IMR-90 (cell line): Measurements from ENCODE around the gene PABPN1. TPM values are rescaled to one million over a fixed set of nuclear protein-coding genes. Genes with fewer than 3 reads are reported as not detected.
A peak's percentile ranks its signal among the peaks of the same experiment; 100 is the strongest.

Source experiments
- ATAC-seq: fragments of 200-7000 bp; cut with Tn5 transposase; 2 replicates; pipeline ENCODE4 v1.9.1; 2020; ENCODE audit warnings: low read depth, mild to moderate bottlenecking, moderate library complexity
- BruUV-seq: library from RNA; stranded (reverse); fragments of 400-500 nt; replicated peaks from 2 replicates; lab custom pipeline; 2021; lab: Mats Ljungman, UMichigan
- CTCF ChIA-PET: fragments of 300-600 bp; formaldehyde crosslinking; extraction: SDS; loops from one replicate; lab custom pipeline; 2021; ENCODE audit warnings: antibody characterized with exemption; lab: Yijun Ruan, JAX
- POLR2A ChIA-PET: fragments of 300-600 bp; sonication (Branson Sonifier 250); formaldehyde crosslinking; loops from one replicate; lab custom pipeline; 2022; ENCODE audit warnings: antibody characterized with exemption; ENCODE audit not compliant: unreplicated experiment; lab: Charles Lee
- DNase-seq: peaks from one replicate; pipeline ENCODE4 v3.0.0; 2013
- H2AFZ ChIP-seq: replicated peaks from 2 replicates; pipeline ENCODE3; 2013; ENCODE audit warnings: low read length, mild to moderate bottlenecking; ENCODE audit not compliant: poor library complexity
- H2AK5ac ChIP-seq: 2 replicates; pipeline ENCODE4 v1.6.1; 2013; ENCODE audit warnings: low read depth, low read length, inconsistent platforms
- H2AK9ac ChIP-seq: replicated peaks from 2 replicates; pipeline ENCODE3; 2013; ENCODE audit warnings: mild to moderate bottlenecking, low read depth, low read length, moderate library complexity; ENCODE audit not compliant: poor library complexity
- H2BK120ac ChIP-seq: 2 replicates; pipeline ENCODE4 v1.6.1; 2013; ENCODE audit warnings: low read depth, low read length, inconsistent platforms
- H2BK15ac ChIP-seq: 3 replicates; pipeline ENCODE4 v1.6.1; 2013; ENCODE audit warnings: low read depth, low read length, inconsistent platforms
- H2BK20ac ChIP-seq: 2 replicates; pipeline ENCODE4 v1.6.1; 2013; ENCODE audit warnings: low read depth, mild to moderate bottlenecking, inconsistent platforms, low read length, moderate library complexity
- H2BK5ac ChIP-seq: 2 replicates; pipeline ENCODE4 v1.6.1; 2013; ENCODE audit warnings: mild to moderate bottlenecking, low read depth, low read length, inconsistent platforms; ENCODE audit not compliant: poor library complexity, severe bottlenecking
- H3K14ac ChIP-seq: replicated peaks from 2 replicates; pipeline ENCODE4 v1.6.1; 2013; ENCODE audit warnings: low read depth, low read length, inconsistent platforms
- H3K18ac ChIP-seq: 2 replicates; pipeline ENCODE4 v1.6.1; 2013; ENCODE audit warnings: low read depth, low read length, control low read depth
- H3K23ac ChIP-seq: 2 replicates; pipeline ENCODE4 v1.6.1; 2013; ENCODE audit warnings: low read depth, low read length, inconsistent platforms
- H3K27ac ChIP-seq: 2 replicates; pipeline ENCODE4 v1.5.1; 2013; ENCODE audit warnings: mild to moderate bottlenecking, control low read depth, low read length; ENCODE audit not compliant: insufficient read depth
- H3K27me3 ChIP-seq: 2 replicates; pipeline ENCODE4 v1.6.1; 2013; ENCODE audit warnings: low read length; ENCODE audit not compliant: control insufficient read depth, insufficient read depth
- H3K36me3 ChIP-seq: 2 replicates; pipeline ENCODE4 v1.6.1; 2013; ENCODE audit warnings: low read length, mixed read lengths; ENCODE audit not compliant: control insufficient read depth, insufficient read depth
- H3K4ac ChIP-seq: 2 replicates; pipeline ENCODE4 v1.6.1; 2013; ENCODE audit warnings: low read depth, low read length, inconsistent platforms
- H3K4me1 ChIP-seq: 2 replicates; pipeline ENCODE4 v1.6.1; 2013; ENCODE audit warnings: low read length, mixed read lengths; ENCODE audit not compliant: control insufficient read depth, insufficient read depth
- H3K4me2 ChIP-seq: 2 replicates; pipeline ENCODE4 v1.6.1; 2013; ENCODE audit warnings: low read depth, mild to moderate bottlenecking, control low read depth, low read length, moderate library complexity
- H3K4me3 ChIP-seq: 2 replicates; pipeline ENCODE4 v1.5.1; 2013; ENCODE audit warnings: low read depth, mild to moderate bottlenecking, control low read depth, low read length, moderate library complexity; ENCODE audit not compliant: insufficient read depth
- H3K56ac ChIP-seq: 2 replicates; pipeline ENCODE4 v1.6.1; 2013; ENCODE audit warnings: low read length, inconsistent platforms; ENCODE audit not compliant: insufficient read depth; ENCODE audit errors: extremely low read depth
- H3K79me1 ChIP-seq, 2 experiments: 2 replicates each; pipeline ENCODE4 v1.6.1; 2013; ENCODE audit warnings: low read length in 2 of 2, inconsistent platforms in 1 of 2, low read depth in 1 of 2
- H3K9ac ChIP-seq: 2 replicates; pipeline ENCODE4 v1.6.1; 2013; ENCODE audit warnings: low read depth, low read length, control low read depth
- H3K9me1 ChIP-seq: 2 replicates; pipeline ENCODE4 v1.6.1; 2013; ENCODE audit warnings: low read length, inconsistent platforms; ENCODE audit not compliant: insufficient read depth
- H3K9me3 ChIP-seq: 2 replicates; pipeline ENCODE4 v1.6.1; 2013; ENCODE audit warnings: low read length; ENCODE audit not compliant: control insufficient read depth, insufficient read depth
- H4K20me1 ChIP-seq: 2 replicates; pipeline ENCODE4 v1.6.1; 2013; ENCODE audit warnings: low read length, inconsistent platforms; ENCODE audit not compliant: insufficient read depth
- H4K5ac ChIP-seq: 2 replicates; pipeline ENCODE4 v1.6.1; 2013; ENCODE audit warnings: mild to moderate bottlenecking, low read depth, low read length, control low read depth
- H4K8ac ChIP-seq, 2 experiments: 2 replicates each; pipeline ENCODE4 v1.6.1; 2013; ENCODE audit warnings: low read depth in 2 of 2, low read length in 2 of 2, control low read depth in 1 of 2, inconsistent platforms in 1 of 2
- H4K91ac ChIP-seq: 2 replicates; pipeline ENCODE4 v1.6.1; 2013; ENCODE audit warnings: low read depth, low read length, inconsistent platforms; ENCODE audit not compliant: insufficient read depth
- BHLHE40 ChIP-seq: fragments of 150-350 bp; IDR thresholded peaks from 2 replicates; pipeline ENCODE4 v1.6.1; 2016; ENCODE audit warnings: mild to moderate bottlenecking, low read depth, low read length
- CEBPB ChIP-seq: IDR thresholded peaks from 2 replicates; pipeline ENCODE4 v1.6.1; 2012; ENCODE audit warnings: low read depth, low read length, improper control_type of control experiment
- CTCF ChIP-seq: conservative IDR thresholded peaks from 2 replicates; pipeline ENCODE4 v1.5.1; 2012; ENCODE audit warnings: mild to moderate bottlenecking, low read depth, low read length, improper control_type of control experiment
- ELK1 ChIP-seq: fragments of 150-350 bp; IDR thresholded peaks from 2 replicates; pipeline ENCODE4 v1.6.1; 2016; ENCODE audit warnings: low read depth, mild to moderate bottlenecking, low read length, moderate library complexity, borderline replicate concordance
- MAFK ChIP-seq: IDR thresholded peaks from 2 replicates; pipeline ENCODE4 v1.6.1; 2012; ENCODE audit warnings: low read depth, low read length, improper control_type of control experiment
- MAZ ChIP-seq: IDR thresholded peaks from 2 replicates; pipeline ENCODE4 v1.6.1; 2012; ENCODE audit warnings: low read depth, mild to moderate bottlenecking, low read length, improper control_type of control experiment, moderate library complexity, borderline replicate concordance
- NFE2L2 ChIP-seq: fragments of 150-350 bp; IDR thresholded peaks from 2 replicates; pipeline ENCODE4 v1.6.1; 2016; ENCODE audit warnings: low read depth, mild to moderate bottlenecking, low read length
- RAD21 ChIP-seq: IDR thresholded peaks from 2 replicates; pipeline ENCODE4 v1.6.1; 2012; ENCODE audit warnings: low read length, improper control_type of control experiment
- RFX5 ChIP-seq: IDR thresholded peaks from 2 replicates; pipeline ENCODE4 v1.8.0; 2012; ENCODE audit warnings: low read depth, mild to moderate bottlenecking, low read length, moderate library complexity
- SMC3 ChIP-seq: fragments of 150-350 bp; IDR thresholded peaks from 2 replicates; pipeline ENCODE4 v1.6.1; 2016; ENCODE audit warnings: low read depth, mild to moderate bottlenecking, antibody characterized with exemption, low read length, moderate library complexity
- WGBS, 2 experiments: methylation state at CpG; one replicate each; pipeline versions ENCODE4 v1.1.5 to v1.1.7; 2013; ENCODE audit warnings: missing lambda C conversion rate in 2 of 2; ENCODE audit not compliant: insufficient read length in 1 of 2; ENCODE audit errors: extremely low coverage in 2 of 2; 5-methylcytosine and 5-hydroxymethylcytosine counted together
- dilution Hi-C: fragments of 300-500 bp; cut with HindIII; formaldehyde crosslinking; loops from one replicate; pipeline ENCODE4 v1.14.3; 2018; ENCODE audit warnings: low sequenced_read_pairs; ENCODE audit not compliant: unreplicated experiment
- in situ Hi-C: fragments of 300-500 bp; cut with MboI; formaldehyde crosslinking; loops from 3 replicates; pipeline ENCODE4 v1.14.3; 2019; ENCODE audit warnings: low sequenced_read_pairs, inconsistent platforms, mixed read lengths
- intact Hi-C: fragments of 100-400 bp; cut with micrococcal nuclease; formaldehyde crosslinking; loops from 2 replicates; pipeline ENCODE4 v1.10.0; 2022
- polyA plus RNA-seq, 3 experiments: library from polyadenylated mRNA; depleted of rRNA; stranded (reverse); fragments of >200 nt; gene quantifications; 2 replicates each; pipeline ENCODE4 v1.2.3, GENCODE V29; 2012; ENCODE audit warnings: low replicate concordance in 1 of 3
- total RNA-seq: library from RNA; depleted of rRNA; stranded (reverse); fragments of >200 nt; gene quantifications from 2 replicates; pipeline ENCODE4 v1.2.3, GENCODE V29; 2012

Gene PABPN1
- total and polyA plus RNA-seq, 2 of the 4 experiments (the other 2 are of a cell fraction): 104 to 211 TPM

- H3K18ac ChIP-seq: no peak overlapping the region
- H4K8ac ChIP-seq: peak overlapping the region in 1 of 2 experiments; percentile 61; a peak in 1 of 4 replicates
- no peak overlapping the region for H3K14ac ChIP-seq
- H3K79me1 ChIP-seq: peaks cover 0 to 1% of the 10 kb centered on the region in 2 experiments; a peak in 3 of 4 replicates
- ChIA-PET POLR2A (no interaction called here), CTCF (interaction anchor here (0.7 kb wide), 3 partner anchors 180 to 1135 kb away, joined by 3 read pairs; partner anchors contain the start of gene KHNYN)
- no peak overlapping the region for H3K4ac ChIP-seq
- in situ Hi-C loops (no loop called here), intact Hi-C loops (loop anchor here (1.0 to 5.0 kb wide), 2 partner anchors 30 to 108 kb away; no protein-coding TSS in a partner anchor), dilution Hi-C loops (no loop called here)
- WGBS, 2 experiments: 75% methylated on average over 2 of the region's 24 CpGs; no CpG with 5 or more reads in 1 of the 2 experiments
- H2BK5ac ChIP-seq: no peak overlapping the region
- H3K9me1 ChIP-seq: no peaks in the 10 kb centered on the region
- ATAC-seq (peak; percentile 79), DNase-seq (peak; percentile 51)
- TF ChIP-seq SMC3 (peak; percentile 59), RAD21 (peak; percentile 45), RFX5 (no peak), MAFK (no peak), NFE2L2 (no peak), BHLHE40 (no peak), CTCF (peak; percentile 87), CEBPB (no peak), ELK1 (no peak), MAZ (no peak)
- H2BK120ac ChIP-seq: no peak overlapping the region
- no peak overlapping the region for H3K9ac ChIP-seq
- H2AK5ac ChIP-seq: no peak overlapping the region
- H2BK20ac ChIP-seq: no peak overlapping the region
- no peaks in the 10 kb centered on the region for H3K9me3 ChIP-seq
- H2AFZ ChIP-seq: peak overlapping the region; percentile 80
- no peak overlapping the region for H3K4me3 ChIP-seq
- peaks cover 2% of the 10 kb centered on the region for H3K4me1 ChIP-seq
- H3K36me3 ChIP-seq: no peaks in the 10 kb centered on the region
- H2BK15ac ChIP-seq: no peak overlapping the region
- H4K20me1 ChIP-seq: no peaks in the 10 kb centered on the region
- no peak overlapping the region for H3K23ac ChIP-seq
- no peak overlapping the region for H3K27ac ChIP-seq
- peak overlapping the region; percentile 92; the same call in 1 of the 2 replicates for H4K5ac ChIP-seq
- H4K91ac ChIP-seq: no peak overlapping the region
- H2AK9ac ChIP-seq: peak overlapping the region; percentile 15
- no TSS peak for BruUV-seq
- peak overlapping the region; percentile 60; the same call in 1 of the 2 replicates for H3K4me2 ChIP-seq
- peaks cover 3% of the 10 kb centered on the region; the same call in 1 of the 2 replicates for H3K27me3 ChIP-seq
- no peak overlapping the region for H3K56ac ChIP-seq
These were observed 26.3 kb upstream of the PABPN1 start for GRCh38 chr14:23294734-23295561.
